Activated effector memory CD4-positive, alpha-beta T cell treated with Interleukin-2 at 50 U/mL for 16 hours (primary cell): ENCODE data around the gene ANKRD12.

Experiments used
- DNase-seq: peaks from one replicate; pipeline ENCODE4 v3.0.0-alpha.2; 2020

ANKRD12 gene

GRCh38 chr18:9106800-9107584, 29.6 kb upstream of the ANKRD12 start:
- no peak for DNase-seq

GRCh38 chr18:9108911-9109310, 27.7 kb upstream of the ANKRD12 start:
- DNase-seq = no peak

DNA sequence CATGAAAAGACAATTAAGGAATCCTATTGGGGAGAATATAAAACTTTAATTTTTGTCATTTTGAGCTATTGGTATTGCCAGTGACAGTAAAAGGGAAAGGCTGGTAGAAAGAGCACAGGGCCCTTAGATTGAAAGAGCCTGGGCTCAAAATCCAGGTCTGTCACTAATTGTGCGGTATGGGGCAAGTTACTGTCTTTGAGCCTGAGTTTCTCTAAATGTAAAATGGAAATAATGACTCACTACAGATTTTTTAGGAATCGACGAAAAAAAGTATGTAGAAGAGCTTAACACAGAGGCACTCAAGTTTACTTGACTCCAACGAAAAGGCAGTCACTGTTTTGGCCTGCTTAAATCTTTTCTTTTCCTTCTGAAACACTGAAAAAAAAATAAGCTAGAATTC, 27.1 kb upstream of the ANKRD12 start:
- no peak for DNase-seq

GRCh38 chr18:9113468-9114149, 23.0 kb upstream of the ANKRD12 start:
- no peak for DNase-seq

DNA sequence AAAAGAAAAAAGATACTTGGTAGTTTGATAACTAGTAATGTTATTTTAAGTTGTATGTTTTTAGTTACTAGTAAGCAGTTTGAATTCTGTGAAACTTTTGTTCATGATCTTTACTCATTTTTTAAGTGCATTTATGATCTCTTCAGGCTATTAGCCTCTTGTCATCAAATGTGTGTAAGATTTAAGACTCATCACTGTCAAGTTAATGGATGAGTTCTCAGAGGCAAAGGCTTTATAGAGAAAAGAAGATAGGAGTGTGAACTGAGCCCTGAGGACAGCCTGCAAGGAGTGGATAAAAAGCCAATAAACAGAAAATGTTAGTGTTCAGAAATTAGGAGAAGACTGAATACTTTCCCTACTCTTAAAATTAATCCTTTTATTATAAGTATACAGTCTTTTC, 20.6 kb upstream of the ANKRD12 start:
- DNase-seq = no peak

- no peak for DNase-seq
These were observed 18.4 kb upstream of the ANKRD12 start for GRCh38 chr18:9117980-9118841.

GRCh38 chr18:9120796-9121195, 15.8 kb upstream of the ANKRD12 start:
- DNase-seq = no peak

DNA sequence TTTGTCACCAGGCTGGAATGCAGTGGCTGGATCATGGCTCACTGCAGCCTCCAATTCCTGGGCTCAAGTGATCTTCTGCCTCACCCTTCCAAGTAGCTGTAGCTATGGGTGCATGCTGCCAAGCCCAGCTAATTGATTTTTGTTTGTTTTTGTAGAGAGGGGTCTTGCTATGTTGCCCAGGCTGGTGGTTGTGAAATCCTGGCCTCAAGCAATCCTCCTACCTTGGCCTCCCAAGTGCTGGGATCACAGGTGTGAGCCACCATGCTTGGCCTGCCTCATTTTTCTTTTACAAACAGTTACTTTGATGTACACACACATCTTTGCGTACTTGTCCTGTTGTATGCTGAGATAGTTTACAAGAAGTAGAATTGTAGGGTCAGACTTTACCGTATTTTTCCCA, 13.1 kb upstream of the ANKRD12 start:
- DNase-seq = no peak

GRCh38 chr18:9124824-9125223, 11.8 kb upstream of the ANKRD12 start:
- DNase-seq = no peak

GRCh38 chr18:9126337-9126736, 10.2 kb upstream of the ANKRD12 start:
- no peak for DNase-seq

DNA sequence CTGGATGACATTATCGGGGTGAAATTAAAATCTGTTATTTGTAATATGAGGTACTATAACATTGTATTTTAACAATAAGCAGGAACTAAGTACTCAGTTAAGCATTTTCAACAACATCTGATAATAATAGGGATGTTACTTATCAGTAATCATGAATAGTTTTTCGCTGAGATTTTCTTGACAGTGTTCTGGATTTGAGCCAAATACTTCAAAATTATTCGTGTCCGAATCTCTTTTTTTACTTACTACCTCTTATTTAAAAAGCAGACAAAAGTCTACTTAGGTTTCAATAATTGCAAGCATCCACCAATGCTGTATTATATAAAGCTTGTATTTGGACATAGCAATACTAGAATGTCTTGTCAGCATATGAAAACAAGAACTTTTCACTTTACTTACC, 6.4 kb upstream of the ANKRD12 start:
- no peak for DNase-seq

DNA sequence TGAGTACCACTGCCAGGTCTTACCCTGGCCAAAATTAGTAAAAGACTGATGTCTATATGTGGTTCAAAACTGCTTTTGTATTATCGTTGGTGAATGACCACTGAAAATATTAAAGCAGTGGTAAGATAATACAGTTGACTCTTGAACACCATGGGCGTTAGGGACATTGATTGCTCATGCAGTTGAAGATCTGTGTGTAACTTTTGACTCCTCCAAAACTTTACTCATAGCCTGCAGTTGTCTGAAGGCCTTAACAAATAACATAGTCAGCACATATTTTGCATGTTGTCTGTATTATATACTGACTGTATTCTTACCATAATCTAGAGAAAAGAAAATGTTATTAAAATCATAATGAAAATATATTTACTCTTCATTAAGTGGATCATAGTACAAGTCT, 5.8 kb upstream of the ANKRD12 start:
- DNase-seq = no peak

- no peak for DNase-seq
These were observed 4.0 kb upstream of the ANKRD12 start for GRCh38 chr18:9132628-9133027.

GRCh38 chr18:9133225-9133624, 3.4 kb upstream of the ANKRD12 start:
- DNase-seq = no peak

DNA sequence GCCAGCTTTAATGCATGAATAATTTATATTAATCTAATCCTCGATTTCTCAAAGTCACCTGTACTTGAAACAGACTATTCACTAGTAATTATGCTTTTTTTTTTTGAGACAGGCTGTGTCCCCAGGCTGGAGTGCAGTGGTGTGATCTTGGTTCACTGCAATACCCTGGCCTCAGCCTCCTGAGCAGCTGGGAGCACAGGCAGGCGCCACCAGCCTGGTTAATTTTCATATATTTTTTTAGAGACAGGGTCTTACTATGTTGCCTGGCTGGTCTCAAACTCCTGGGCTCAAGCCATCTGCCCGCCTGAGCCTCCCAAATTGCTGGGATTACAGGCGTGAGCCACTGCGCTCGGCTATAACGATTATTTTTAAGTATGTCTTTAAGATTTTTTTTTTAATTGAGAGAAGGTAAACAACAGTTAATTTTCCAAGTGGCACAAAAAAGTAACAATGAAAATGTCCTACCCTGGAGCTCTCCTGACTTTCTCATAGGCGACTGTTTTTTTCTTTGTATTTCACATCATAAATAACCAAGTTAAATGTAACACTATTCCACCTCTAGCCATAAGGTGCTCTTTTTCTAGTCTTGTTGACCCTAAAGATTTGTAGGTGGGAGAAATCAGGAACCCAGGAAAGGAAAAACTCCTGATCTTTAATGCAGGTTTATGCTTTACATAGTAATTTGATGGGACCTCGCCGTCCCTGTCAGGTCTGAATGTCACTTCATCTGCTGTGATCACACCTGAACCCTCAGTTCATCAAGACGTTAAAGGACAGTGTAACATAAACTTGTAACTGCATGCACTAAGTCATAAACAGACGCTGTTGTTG, 1.3 kb upstream of the ANKRD12 start:
- DNase-seq = no peak

DNA sequence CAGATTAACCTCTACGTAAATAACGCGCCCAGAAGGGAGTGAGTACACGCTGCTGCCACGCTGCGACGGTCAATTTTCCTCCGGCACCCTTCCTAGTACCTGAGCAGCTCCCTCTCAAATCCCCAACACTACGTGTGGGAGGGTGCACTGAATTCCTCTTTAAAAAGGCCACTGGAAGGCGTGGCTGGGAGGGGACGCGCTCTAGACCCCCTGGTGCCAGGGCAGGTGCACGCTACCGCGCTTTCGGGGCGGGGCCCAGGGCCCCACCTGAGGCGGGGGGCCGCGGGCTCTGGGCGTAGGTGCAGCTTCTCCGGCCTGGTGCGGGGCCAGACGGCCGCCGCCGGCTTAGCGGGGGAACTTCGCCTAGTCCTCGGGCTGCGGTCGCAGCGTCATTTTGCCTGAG, 668 bp upstream of the ANKRD12 start:
- no peak for DNase-seq

GRCh38 chr18:9137168-9138066, 836 bp downstream of the ANKRD12 start:
- DNase-seq = peak; percentile 68

DNA sequence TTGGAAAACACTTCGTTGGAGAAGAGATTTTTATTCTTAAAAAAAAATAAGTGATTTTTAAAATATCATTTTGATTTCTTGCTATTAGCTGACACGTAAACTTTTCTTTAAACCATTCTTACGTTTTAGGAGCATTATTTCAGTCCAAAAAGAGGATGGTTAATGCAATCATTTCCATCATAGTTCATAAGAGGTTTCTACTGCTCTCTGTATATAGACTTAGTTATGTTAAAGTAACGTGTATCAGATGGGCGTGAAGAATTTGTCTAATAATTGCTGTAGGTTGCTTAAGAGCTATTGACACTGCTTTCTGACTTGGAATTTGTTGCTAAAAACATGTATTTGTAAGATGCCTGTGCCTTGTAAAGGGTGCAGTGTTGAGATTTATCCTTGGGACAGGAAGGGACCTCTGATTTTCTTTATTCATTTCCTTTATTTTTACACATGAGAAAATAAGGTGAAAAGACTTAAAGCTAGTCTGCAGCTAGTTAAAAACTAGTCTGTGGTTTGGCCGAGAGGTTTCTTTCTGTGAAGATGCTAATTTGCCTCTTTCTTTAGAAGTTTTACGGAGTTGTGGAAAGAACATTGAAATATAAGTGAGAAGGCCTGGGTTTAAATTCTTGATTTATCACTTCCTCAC, 2.9 kb downstream of the ANKRD12 start:
- DNase-seq = no peak

- no peak for DNase-seq
These were observed 3.8 kb downstream of the ANKRD12 start for GRCh38 chr18:9140381-9140780.

- no peak for DNase-seq
These were observed 4.4 kb downstream of the ANKRD12 start for GRCh38 chr18:9140984-9141383.

DNA sequence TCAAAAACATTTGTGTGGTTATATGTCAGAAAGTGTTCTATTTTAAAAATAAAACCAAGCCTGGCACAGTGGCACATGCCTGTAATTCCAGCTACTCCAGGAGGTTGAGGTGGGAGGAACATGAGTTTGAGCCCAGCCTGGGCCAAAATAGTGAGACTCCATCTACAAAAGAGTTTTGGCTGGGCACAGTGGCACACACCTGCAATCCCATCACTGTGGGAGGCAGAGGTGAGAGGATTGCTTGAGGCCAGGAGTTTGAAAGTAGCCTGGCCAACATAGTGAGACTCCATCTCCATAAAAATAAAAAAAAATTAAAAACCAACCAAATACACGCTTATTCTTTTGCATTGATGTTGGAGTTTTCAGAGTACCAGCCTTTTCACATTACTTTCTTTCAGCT, 9.6 kb downstream of the ANKRD12 start:
- no peak for DNase-seq
